ENCODE results near the gene TGFB1I1. TPM values are rescaled to one million over a fixed set of nuclear protein-coding genes. Genes with fewer than 3 reads are reported as not detected.

TGFB1I1 gene
- total and polyA plus RNA-seq, 2 of the 13 experiments (the other 11 are each of a cell fraction or from before 2014, with no cell fraction given) = 0.80 to 2.9 TPM

DNA sequence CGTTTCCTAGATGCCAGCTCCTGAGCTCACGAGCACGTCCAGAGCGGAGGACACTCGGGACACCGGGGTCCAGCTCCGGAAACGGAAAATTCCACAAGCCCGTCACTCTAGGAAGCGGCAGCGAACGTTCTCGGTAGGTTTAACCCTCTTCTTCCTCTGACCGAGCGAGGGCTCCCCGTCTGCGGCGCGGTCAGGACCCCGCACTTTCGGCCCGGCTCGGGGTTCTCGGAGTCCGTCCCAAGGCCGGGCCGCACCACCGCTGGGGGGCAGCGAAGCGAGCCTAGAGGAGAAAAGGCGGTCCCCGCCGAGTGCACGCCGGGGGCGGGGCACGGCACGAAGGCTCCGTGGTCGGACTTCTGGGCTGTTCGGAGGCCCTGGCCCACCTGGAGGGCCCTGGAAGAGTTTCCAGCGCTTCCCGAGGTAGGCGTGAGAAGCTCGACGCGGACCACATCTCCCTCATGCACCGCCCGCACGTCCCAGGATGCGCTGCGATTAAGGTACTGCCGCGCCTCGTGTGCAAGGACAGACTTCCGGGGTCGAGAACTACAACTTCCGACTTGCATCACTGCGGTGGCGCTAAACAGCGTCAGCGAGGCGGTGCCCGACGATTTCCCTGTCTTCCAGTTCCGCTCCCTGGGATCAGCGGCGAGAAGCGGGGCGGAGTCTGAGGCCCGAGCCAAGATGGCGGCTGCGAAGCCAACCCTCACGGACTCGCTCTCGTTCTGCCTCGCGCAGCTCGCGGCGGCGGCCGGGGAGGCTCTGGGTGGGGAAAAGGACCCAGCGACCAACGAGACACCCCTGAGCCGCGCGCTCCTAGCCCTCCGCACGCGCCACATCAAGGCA is 12.9 kb upstream of the TGFB1I1 start, which contains the start of gene ARMC5 (continued):
- TF ChIP-seq, protein P1, sequence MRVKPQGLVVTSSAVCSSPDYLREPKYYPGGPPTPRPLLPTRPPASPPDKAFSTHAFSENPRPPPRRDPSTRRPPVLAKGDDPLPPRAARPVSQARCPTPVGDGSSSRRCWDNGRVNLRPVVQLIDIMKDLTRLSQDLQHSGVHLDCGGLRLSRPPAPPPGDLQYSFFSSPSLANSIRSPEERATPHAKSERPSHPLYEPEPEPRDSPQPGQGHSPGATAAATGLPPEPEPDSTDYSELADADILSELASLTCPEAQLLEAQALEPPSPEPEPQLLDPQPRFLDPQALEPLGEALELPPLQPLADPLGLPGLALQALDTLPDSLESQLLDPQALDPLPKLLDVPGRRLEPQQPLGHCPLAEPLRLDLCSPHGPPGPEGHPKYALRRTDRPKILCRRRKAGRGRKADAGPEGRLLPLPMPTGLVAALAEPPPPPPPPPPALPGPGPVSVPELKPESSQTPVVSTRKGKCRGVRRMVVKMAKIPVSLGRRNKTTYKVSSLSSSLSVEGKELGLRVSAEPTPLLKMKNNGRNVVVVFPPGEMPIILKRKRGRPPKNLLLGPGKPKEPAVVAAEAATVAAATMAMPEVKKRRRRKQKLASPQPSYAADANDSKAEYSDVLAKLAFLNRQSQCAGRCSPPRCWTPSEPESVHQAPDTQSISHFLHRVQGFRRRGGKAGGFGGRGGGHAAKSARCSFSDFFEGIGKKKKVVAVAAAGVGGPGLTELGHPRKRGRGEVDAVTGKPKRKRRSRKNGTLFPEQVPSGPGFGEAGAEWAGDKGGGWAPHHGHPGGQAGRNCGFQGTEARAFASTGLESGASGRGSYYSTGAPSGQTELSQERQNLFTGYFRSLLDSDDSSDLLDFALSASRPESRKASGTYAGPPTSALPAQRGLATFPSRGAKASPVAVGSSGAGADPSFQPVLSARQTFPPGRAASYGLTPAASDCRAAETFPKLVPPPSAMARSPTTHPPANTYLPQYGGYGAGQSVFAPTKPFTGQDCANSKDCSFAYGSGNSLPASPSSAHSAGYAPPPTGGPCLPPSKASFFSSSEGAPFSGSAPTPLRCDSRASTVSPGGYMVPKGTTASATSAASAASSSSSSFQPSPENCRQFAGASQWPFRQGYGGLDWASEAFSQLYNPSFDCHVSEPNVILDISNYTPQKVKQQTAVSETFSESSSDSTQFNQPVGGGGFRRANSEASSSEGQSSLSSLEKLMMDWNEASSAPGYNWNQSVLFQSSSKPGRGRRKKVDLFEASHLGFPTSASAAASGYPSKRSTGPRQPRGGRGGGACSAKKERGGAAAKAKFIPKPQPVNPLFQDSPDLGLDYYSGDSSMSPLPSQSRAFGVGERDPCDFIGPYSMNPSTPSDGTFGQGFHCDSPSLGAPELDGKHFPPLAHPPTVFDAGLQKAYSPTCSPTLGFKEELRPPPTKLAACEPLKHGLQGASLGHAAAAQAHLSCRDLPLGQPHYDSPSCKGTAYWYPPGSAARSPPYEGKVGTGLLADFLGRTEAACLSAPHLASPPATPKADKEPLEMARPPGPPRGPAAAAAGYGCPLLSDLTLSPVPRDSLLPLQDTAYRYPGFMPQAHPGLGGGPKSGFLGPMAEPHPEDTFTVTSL (CRISPR knock-in tag; IDR thresholded peaks at IDR 0.05; ENCODE audit: borderline replicate concordance) = no peak
- TF ChIP-seq MAFF (IDR thresholded peaks at IDR 0.05; ENCODE audit: low read depth, low read length) (no peak; the same call in 1 of the 2 replicates), SOX13 (IDR thresholded peaks at IDR 0.05) (no peak), SOX13 (CRISPR knock-in tag; conservative IDR thresholded peaks at IDR 0.05 in 1 of 2, IDR thresholded peaks at IDR 0.05 in 1 of 2) (peak in 1 of 2 experiments; percentile 4; a peak in 1 of 4 replicates), SSRP1 (CRISPR knock-in tag; IDR thresholded peaks at IDR 0.05) (no peak; the same call in 1 of the 2 replicates), THAP11 (CRISPR knock-in tag; IDR thresholded peaks at IDR 0.05) (peak; percentile 99), ZSCAN20 (CRISPR knock-in tag; IDR thresholded peaks at IDR 0.05; ENCODE audit: borderline replicate concordance) (peak; percentile 86; the same call in 1 of the 2 replicates), TEAD3 (CRISPR knock-in tag; optimal IDR thresholded peaks at IDR 0.05; ENCODE audit: borderline replicate concordance) (peak; percentile 73), ZNF143 (CRISPR knock-in tag; IDR thresholded peaks at IDR 0.05) (peak; percentile 98), TBP (CRISPR knock-in tag; IDR thresholded peaks at IDR 0.05) (peak; percentile 30; the same call in 1 of the 2 replicates), HHEX (CRISPR knock-in tag; IDR thresholded peaks at IDR 0.05) (no peak), NFKB2 (CRISPR knock-in tag; IDR thresholded peaks at IDR 0.05; ENCODE audit: borderline replicate concordance) (peak; percentile 94), ADNP (CRISPR knock-in tag; IDR thresholded peaks at IDR 0.05) (no peak), CBX1 (IDR thresholded peaks at IDR 0.05; ENCODE audit: low read depth) (no peak), SRF (IDR thresholded peaks at IDR 0.05; ENCODE audit: low read depth, low read length) (no peak), TAF1 (CRISPR knock-in tag; IDR thresholded peaks at IDR 0.05) (peak; percentile 99)
- TF ChIP-seq, protein P2, sequence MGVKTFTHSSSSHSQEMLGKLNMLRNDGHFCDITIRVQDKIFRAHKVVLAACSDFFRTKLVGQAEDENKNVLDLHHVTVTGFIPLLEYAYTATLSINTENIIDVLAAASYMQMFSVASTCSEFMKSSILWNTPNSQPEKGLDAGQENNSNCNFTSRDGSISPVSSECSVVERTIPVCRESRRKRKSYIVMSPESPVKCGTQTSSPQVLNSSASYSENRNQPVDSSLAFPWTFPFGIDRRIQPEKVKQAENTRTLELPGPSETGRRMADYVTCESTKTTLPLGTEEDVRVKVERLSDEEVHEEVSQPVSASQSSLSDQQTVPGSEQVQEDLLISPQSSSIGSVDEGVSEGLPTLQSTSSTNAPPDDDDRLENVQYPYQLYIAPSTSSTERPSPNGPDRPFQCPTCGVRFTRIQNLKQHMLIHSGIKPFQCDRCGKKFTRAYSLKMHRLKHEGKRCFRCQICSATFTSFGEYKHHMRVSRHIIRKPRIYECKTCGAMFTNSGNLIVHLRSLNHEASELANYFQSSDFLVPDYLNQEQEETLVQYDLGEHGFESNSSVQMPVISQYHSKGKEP (CRISPR knock-in tag; IDR thresholded peaks at IDR 0.05) = 0 out of 2 replicates have a peak, but pooled peaks have one; percentile 32
- TF ChIP-seq, protein P3, sequence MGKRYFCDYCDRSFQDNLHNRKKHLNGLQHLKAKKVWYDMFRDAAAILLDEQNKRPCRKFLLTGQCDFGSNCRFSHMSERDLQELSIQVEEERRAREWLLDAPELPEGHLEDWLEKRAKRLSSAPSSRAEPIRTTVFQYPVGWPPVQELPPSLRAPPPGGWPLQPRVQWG (CRISPR knock-in tag; IDR thresholded peaks at IDR 0.05; ENCODE audit: borderline replicate concordance, low read depth) = no peak
- TF ChIP-seq, protein P4, sequence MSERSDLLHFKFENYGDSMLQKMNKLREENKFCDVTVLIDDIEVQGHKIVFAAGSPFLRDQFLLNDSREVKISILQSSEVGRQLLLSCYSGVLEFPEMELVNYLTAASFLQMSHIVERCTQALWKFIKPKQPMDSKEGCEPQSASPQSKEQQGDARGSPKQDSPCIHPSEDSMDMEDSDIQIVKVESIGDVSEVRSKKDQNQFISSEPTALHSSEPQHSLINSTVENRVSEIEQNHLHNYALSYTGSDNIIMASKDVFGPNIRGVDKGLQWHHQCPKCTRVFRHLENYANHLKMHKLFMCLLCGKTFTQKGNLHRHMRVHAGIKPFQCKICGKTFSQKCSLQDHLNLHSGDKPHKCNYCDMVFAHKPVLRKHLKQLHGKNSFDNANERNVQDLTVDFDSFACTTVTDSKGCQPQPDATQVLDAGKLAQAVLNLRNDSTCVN (CRISPR knock-in tag; IDR thresholded peaks at IDR 0.05; ENCODE audit: borderline replicate concordance) = peak; percentile 60
- TF ChIP-seq, protein P5, sequence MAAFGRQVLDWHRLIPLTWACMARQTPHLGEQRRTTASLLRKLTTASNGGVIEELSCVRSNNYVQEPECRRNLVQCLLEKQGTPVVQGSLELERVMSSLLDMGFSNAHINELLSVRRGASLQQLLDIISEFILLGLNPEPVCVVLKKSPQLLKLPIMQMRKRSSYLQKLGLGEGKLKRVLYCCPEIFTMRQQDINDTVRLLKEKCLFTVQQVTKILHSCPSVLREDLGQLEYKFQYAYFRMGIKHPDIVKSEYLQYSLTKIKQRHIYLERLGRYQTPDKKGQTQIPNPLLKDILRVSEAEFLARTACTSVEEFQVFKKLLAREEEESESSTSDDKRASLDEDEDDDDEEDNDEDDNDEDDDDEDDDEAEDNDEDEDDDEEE (CRISPR knock-in tag; IDR thresholded peaks at IDR 0.05) = peak; percentile 88
